Vagina (tissue), 2 donors: ENCODE results near the gene RAP1GDS1.

Experiments used
- CTCF ChIP-seq, 3 experiments: fragments of 450-650 bp in 2 of 3; fragments of 200-600 bp in 1 of 3; sonication (generic) in 1 of 3; IDR thresholded peaks; one replicate each; pipeline ENCODE4 v1.5.1; 2017 to 2019; ENCODE audit warnings: antibody characterized with exemption in 3 of 3, mild to moderate bottlenecking in 2 of 3, moderate library complexity in 2 of 3
- POLR2A ChIP-seq, 2 donors: fragments of 450-650 bp; IDR thresholded peaks; one replicate each; pipeline ENCODE4 v1.6.1; 2017; ENCODE audit warnings: antibody characterized with exemption in 2 of 2, mild to moderate bottlenecking in 2 of 2, moderate library complexity in 2 of 2
- POLR2AphosphoS5 ChIP-seq, 2 donors: sonication (generic); formaldehyde crosslinking; IDR thresholded peaks; one replicate each; pipeline ENCODE4 v1.9.0; 2017; ENCODE audit warnings: antibody characterized with exemption in 2 of 2, mild to moderate bottlenecking in 2 of 2, low read depth in 1 of 2; ENCODE audit not compliant: insufficient read depth in 1 of 2

GRCh38 chr4:98237204-98237603, 24.0 kb upstream of the RAP1GDS1 start:
- TF ChIP-seq POLR2AphosphoS5 (IDR thresholded peaks at IDR 0.05; ENCODE audit: insufficient read depth in 1 of 2, low read depth in 1 of 2) (no peak), CTCF (IDR thresholded peaks at IDR 0.05) (no peak), POLR2A (IDR thresholded peaks at IDR 0.05) (no peak)
